AG04450 (cell line): ENCODE results near the gene SEPTIN7. TPM values are rescaled to one million over a fixed set of nuclear protein-coding genes. Genes with fewer than 3 reads are reported as not detected.

Source experiments
- CTCF ChIA-PET: fragments of 300-600, 350-600 bp; formaldehyde crosslinking; extraction: SDS; loops from one replicate; lab custom pipeline; 2022; ENCODE audit warnings: antibody characterized with exemption, inconsistent platforms; lab: Charles Lee
- POLR2A ChIA-PET: fragments of 350-600 bp; formaldehyde crosslinking; extraction: SDS; loops from one replicate; lab custom pipeline; 2021; ENCODE audit warnings: antibody characterized with exemption, inconsistent platforms; lab: Yijun Ruan, JAX
- DNase-seq: peaks from one replicate; pipeline ENCODE4 v3.0.0-alpha.2; 2011; ENCODE audit warnings: low read depth, low spot score
- H3K27ac ChIP-seq: one replicate; pipeline ENCODE4 v1.5.1; 2012; ENCODE audit warnings: low read depth, low read length, control low read depth
- H3K27me3 ChIP-seq: one replicate; pipeline ENCODE4 v1.6.0; 2012; ENCODE audit warnings: low read length; ENCODE audit not compliant: control insufficient read depth, insufficient read depth
- H3K4me3 ChIP-seq: 2 replicates; pipeline ENCODE4 v1.5.1; 2011; ENCODE audit warnings: mild to moderate bottlenecking, low read depth, low read length, control low read depth
- H3K9me3 ChIP-seq: 2 replicates; pipeline ENCODE4 v1.5.1; 2012; ENCODE audit warnings: low read length; ENCODE audit not compliant: control insufficient read depth, insufficient read depth
- polyA plus RNA-seq: library from polyadenylated mRNA; depleted of rRNA; stranded (reverse); fragments of >200 nt; gene quantifications from 2 replicates; pipeline ENCODE4 v1.2.3, GENCODE V29; 2011; rRNA removed
- TF ChIP-seq, protein P1 (sequence below): IDR thresholded peaks from 2 replicates; pipeline ENCODE4 v1.5.1; 2011; ENCODE audit warnings: low read depth, low read length, control low read depth, inconsistent platforms

The SEPTIN7 gene
- polyA plus RNA-seq, 1 experiment: 428 TPM

DNA sequence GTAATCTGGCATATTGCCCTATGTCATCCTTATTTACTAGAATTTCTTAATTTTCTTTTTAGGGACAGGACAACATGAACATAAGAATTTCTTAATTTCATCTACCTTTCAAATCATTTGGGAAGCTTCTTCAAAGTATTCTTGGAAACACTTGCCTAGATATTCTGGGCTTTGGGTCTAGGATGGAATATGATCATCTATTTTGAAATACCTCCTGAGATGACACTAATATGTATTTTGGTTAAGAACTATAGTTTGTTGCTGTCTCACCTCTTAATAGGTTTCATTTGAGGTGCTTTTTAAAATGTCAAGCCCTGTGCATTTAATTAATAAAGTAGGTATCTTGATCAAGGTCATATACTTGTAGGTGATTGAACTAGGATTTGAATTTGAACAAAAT, 49.1 kb downstream of the SEPTIN7 start:
- Histone ChIP-seq H3K27ac (no peak overlapping the region), H3K9me3 (no peaks in the 10 kb centered on the region), H3K27me3 (no peaks in the 10 kb centered on the region), H3K4me3 (no peak overlapping the region)
- TF ChIP-seq, protein P1, sequence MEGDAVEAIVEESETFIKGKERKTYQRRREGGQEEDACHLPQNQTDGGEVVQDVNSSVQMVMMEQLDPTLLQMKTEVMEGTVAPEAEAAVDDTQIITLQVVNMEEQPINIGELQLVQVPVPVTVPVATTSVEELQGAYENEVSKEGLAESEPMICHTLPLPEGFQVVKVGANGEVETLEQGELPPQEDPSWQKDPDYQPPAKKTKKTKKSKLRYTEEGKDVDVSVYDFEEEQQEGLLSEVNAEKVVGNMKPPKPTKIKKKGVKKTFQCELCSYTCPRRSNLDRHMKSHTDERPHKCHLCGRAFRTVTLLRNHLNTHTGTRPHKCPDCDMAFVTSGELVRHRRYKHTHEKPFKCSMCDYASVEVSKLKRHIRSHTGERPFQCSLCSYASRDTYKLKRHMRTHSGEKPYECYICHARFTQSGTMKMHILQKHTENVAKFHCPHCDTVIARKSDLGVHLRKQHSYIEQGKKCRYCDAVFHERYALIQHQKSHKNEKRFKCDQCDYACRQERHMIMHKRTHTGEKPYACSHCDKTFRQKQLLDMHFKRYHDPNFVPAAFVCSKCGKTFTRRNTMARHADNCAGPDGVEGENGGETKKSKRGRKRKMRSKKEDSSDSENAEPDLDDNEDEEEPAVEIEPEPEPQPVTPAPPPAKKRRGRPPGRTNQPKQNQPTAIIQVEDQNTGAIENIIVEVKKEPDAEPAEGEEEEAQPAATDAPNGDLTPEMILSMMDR: no peak
- CTCF ChIA-PET: no interaction called here
- POLR2A ChIA-PET: no interaction called here
- DNase-seq: no peak

Other genes starting within 250 kb of the SEPTIN7 start
- 42.7 and 43.3 TPM in 2 replicates for gene HERPUD2, start 105.9 kb upstream of the SEPTIN7 start, polyA plus RNA-seq